Left ventricle myocardium inferior (tissue), 1 donor: ENCODE data around the gene TMEM273. TPM values are rescaled to one million over a fixed set of nuclear protein-coding genes. Genes with fewer than 3 reads are reported as not detected.

ENCODE experiments used
- DNase-seq: peaks from one replicate; pipeline ENCODE4 v3.0.0-alpha.2; 2020
- H3K27ac ChIP-seq: fragments of 200-600 bp; replicated peaks from 2 replicates; pipeline ENCODE4 v1.8.0; 2021
- H3K27me3 ChIP-seq: fragments of 200-600 bp; 2 replicates; pipeline ENCODE4 v1.8.0; 2021; ENCODE audit warnings: low read depth
- H3K36me3 ChIP-seq: fragments of 200-600 bp; 2 replicates; pipeline ENCODE4 v1.8.0; 2021
- H3K4me1 ChIP-seq: fragments of 200-600 bp; 2 replicates; pipeline ENCODE4 v1.8.0; 2021
- H3K4me3 ChIP-seq: fragments of 200-600 bp; 2 replicates; pipeline ENCODE4 v1.8.0; 2021; ENCODE audit warnings: mild to moderate bottlenecking, moderate library complexity
- H3K9me3 ChIP-seq: fragments of 200-600 bp; replicated peaks from 2 replicates; pipeline ENCODE4 v1.8.0; 2021
- CTCF ChIP-seq: fragments of 200-600 bp; IDR thresholded peaks from 2 replicates; pipeline ENCODE4 v1.8.0; 2021; ENCODE audit warnings: antibody characterized with exemption, mild to moderate bottlenecking, borderline replicate concordance
- intact Hi-C: fragments of 100-400 bp; cut with micrococcal nuclease; formaldehyde crosslinking; loops from one replicate; pipeline ENCODE4 v1.11.0; 2022
- total RNA-seq: library from RNA; stranded (reverse); fragmentation: NEBNext Ultra II Directional; extraction: Animal tissue kit (Norgen Biotek cat#: 25700); gene quantifications from one replicate; pipeline ENCODE4 v1.2.1, GENCODE V29; 2021
- donor health status: DM: no; HTN: yes; CAD: no; lungs with severe emphysema.

The TMEM273 gene
- total RNA-seq, 1 donor from 2014 or later: 29.0 TPM

- no peak for DNase-seq
- TF ChIP-seq CTCF: no peak
- H3K9me3 ChIP-seq: no peaks in the 10 kb centered on the region
- no peak overlapping the region for H3K27ac ChIP-seq
- intact Hi-C loops: no loop called here
- no peak overlapping the region for H3K4me3 ChIP-seq
- H3K4me1 ChIP-seq: no peaks in the 10 kb centered on the region
- no peaks in the 10 kb centered on the region for H3K36me3 ChIP-seq
- H3K27me3 ChIP-seq: no peaks in the 10 kb centered on the region
Measured at GRCh38 chr10:49123981-49124950, 63.9 kb downstream of the TMEM273 start.

- no peaks in the 10 kb centered on the region for H3K9me3 ChIP-seq
- no peak for TF ChIP-seq CTCF
- H3K27ac ChIP-seq: no peak overlapping the region
- intact Hi-C loops: no loop called here
- no peaks in the 10 kb centered on the region for H3K36me3 ChIP-seq
- H3K4me1 ChIP-seq: peaks cover 7% of the 10 kb centered on the region
- no peaks in the 10 kb centered on the region for H3K27me3 ChIP-seq
- no peak overlapping the region for H3K4me3 ChIP-seq
- no peak for DNase-seq
Measured at GRCh38 chr10:49120911-49121310, 67.3 kb downstream of the TMEM273 start.

- TF ChIP-seq CTCF: no peak
- Histone ChIP-seq H3K27ac (no peak overlapping the region), H3K4me1 (peaks cover 14% of the 10 kb centered on the region), H3K9me3 (no peaks in the 10 kb centered on the region), H3K27me3 (no peaks in the 10 kb centered on the region), H3K4me3 (no peak overlapping the region), H3K36me3 (no peaks in the 10 kb centered on the region)
- no peak for DNase-seq
- intact Hi-C loops: no loop called here
Measured at GRCh38 chr10:49119746-49120145, 68.4 kb downstream of the TMEM273 start.

GRCh38 chr10:49118430-49119074 lies 69.6 kb downstream of the TMEM273 start:
- no peaks in the 10 kb centered on the region for H3K27me3 ChIP-seq

More at GRCh38 chr10:49118430-49119074, 69.6 kb downstream of the TMEM273 start:
- peaks cover 26% of the 10 kb centered on the region for H3K4me1 ChIP-seq
- TF ChIP-seq CTCF: no peak
- no peak for DNase-seq
- no peak overlapping the region for H3K27ac ChIP-seq
- H3K36me3 ChIP-seq: no peaks in the 10 kb centered on the region
- no peak overlapping the region for H3K4me3 ChIP-seq
- no peaks in the 10 kb centered on the region for H3K9me3 ChIP-seq
- intact Hi-C loops: no loop called here
